Activated CD8-positive, alpha-beta T cell treated with anti-CD3 and anti-CD28 coated beads for 36 hours (primary cell): ENCODE data around the gene TNS3. TPM values are rescaled to one million over a fixed set of nuclear protein-coding genes. Genes with fewer than 3 reads are reported as not detected.

Source experiments
- ATAC-seq: fragments of 200-7000 bp; cut with Tn5 transposase; one replicate; pipeline ENCODE4 v1.10.0; 2021; ENCODE audit warnings: mild to moderate bottlenecking, moderate library complexity
- CTCF ChIA-PET: fragments of 350-600 bp; sonication (Branson Sonifier 250); formaldehyde crosslinking; loops from one replicate; lab custom pipeline; 2021; ENCODE audit warnings: antibody characterized with exemption; lab: Charles Lee
- POLR2A ChIA-PET: fragments of 350-600 bp; sonication (Branson Sonifier 250); formaldehyde crosslinking; loops from one replicate; lab custom pipeline; 2021; ENCODE audit warnings: antibody characterized with exemption; lab: Charles Lee
- DNase-seq: peaks from one replicate; pipeline ENCODE4 v3.0.0-alpha.2; 2020
- H3K27ac Mint-ChIP-seq: one replicate; pipeline ENCODE4 v1.8.0; 2021; ENCODE audit warnings: mild to moderate bottlenecking, mixed read lengths
- H3K27me3 Mint-ChIP-seq: one replicate; pipeline ENCODE4 v1.8.0; 2021; ENCODE audit warnings: mixed read lengths
- H3K36me3 Mint-ChIP-seq: one replicate; pipeline ENCODE4 v1.8.0; 2021; ENCODE audit warnings: low read depth, mixed read lengths
- H3K4me1 Mint-ChIP-seq: one replicate; pipeline ENCODE4 v1.8.0; 2021; ENCODE audit warnings: low read depth, mixed read lengths
- H3K4me3 Mint-ChIP-seq: one replicate; pipeline ENCODE4 v1.8.0; 2021; ENCODE audit warnings: mild to moderate bottlenecking, moderate library complexity, mixed read lengths
- H3K9me3 Mint-ChIP-seq: one replicate; pipeline ENCODE4 v1.8.0; 2021; ENCODE audit warnings: mixed read lengths
- CTCF ChIP-seq: fragments of 200-600 bp; IDR thresholded peaks from one replicate; pipeline ENCODE4 v1.8.0; 2022; ENCODE audit warnings: antibody characterized with exemption, mild to moderate bottlenecking
- intact Hi-C: fragments of 100-400 bp; cut with micrococcal nuclease; formaldehyde crosslinking; loops from one replicate; pipeline ENCODE4 v1.10.0; 2022
- total RNA-seq, 2 experiments: library from RNA; stranded (reverse); gene quantifications; one replicate each; pipeline ENCODE4 v1.2.3, GENCODE V29; 2021

TNS3 gene
- total RNA-seq, 2 experiments from 2014 or later: 0.04 to 0.16 TPM

- POLR2A ChIA-PET: no interaction called here
These were observed 5.0 kb downstream of the TNS3 start for GRCh38 chr7:47576866-47577306.

GRCh38 chr7:47576031-47576865 is 5.7 kb downstream of the TNS3 start:
- peaks cover 6% of the 10 kb centered on the region for H3K4me1 Mint-ChIP-seq
- ATAC-seq (no peak), DNase-seq (no peak)
- intact Hi-C loops: no loop called here
- ChIA-PET POLR2A (no interaction called here), CTCF (no interaction called here)
- H3K27me3 Mint-ChIP-seq: peaks cover 10% of the 10 kb centered on the region
- H3K36me3 Mint-ChIP-seq: no peaks in the 10 kb centered on the region
- no peaks in the 10 kb centered on the region for H3K9me3 Mint-ChIP-seq
- H3K27ac Mint-ChIP-seq: no peak overlapping the region
- H3K4me3 Mint-ChIP-seq: no peak overlapping the region
- no peak for TF ChIP-seq CTCF

More at GRCh38 chr7:47576866-47577306, 5.0 kb downstream of the TNS3 start:
- no peaks in the 10 kb centered on the region for H3K36me3 Mint-ChIP-seq
- no peak overlapping the region for H3K27ac Mint-ChIP-seq
- CTCF ChIA-PET: no interaction called here
- TF ChIP-seq CTCF: no peak
- DNase-seq (no peak), ATAC-seq (no peak)
- intact Hi-C loops: no loop called here
- peaks cover 5% of the 10 kb centered on the region for H3K4me1 Mint-ChIP-seq
- H3K27me3 Mint-ChIP-seq: peaks cover 10% of the 10 kb centered on the region
- no peaks in the 10 kb centered on the region for H3K9me3 Mint-ChIP-seq
- H3K4me3 Mint-ChIP-seq: no peak overlapping the region

- no peak for DNase-seq
- ChIA-PET CTCF (no interaction called here), POLR2A (no interaction called here)
- Mint-ChIP-seq H3K27me3 (peaks cover 2% of the 10 kb centered on the region), H3K27ac (no peak overlapping the region), H3K4me3 (no peak overlapping the region), H3K9me3 (no peaks in the 10 kb centered on the region), H3K36me3 (no peaks in the 10 kb centered on the region), H3K4me1 (peaks cover 7% of the 10 kb centered on the region)
- intact Hi-C loops: no loop called here
- no peak for TF ChIP-seq CTCF
- no peak for ATAC-seq
These were observed 7.2 kb downstream of the TNS3 start for GRCh38 chr7:47574482-47575329.

- H3K36me3 Mint-ChIP-seq: no peaks in the 10 kb centered on the region
- ChIA-PET POLR2A (no interaction called here), CTCF (no interaction called here)
- H3K4me1 Mint-ChIP-seq: peaks cover 7% of the 10 kb centered on the region
- H3K4me3 Mint-ChIP-seq: no peak overlapping the region
- ATAC-seq (no peak), DNase-seq (no peak)
- H3K9me3 Mint-ChIP-seq: no peaks in the 10 kb centered on the region
- no peak overlapping the region for H3K27ac Mint-ChIP-seq
- no peak for TF ChIP-seq CTCF
- intact Hi-C loops: no loop called here
- H3K27me3 Mint-ChIP-seq: peaks cover 2% of the 10 kb centered on the region
These were observed 8.0 kb downstream of the TNS3 start for GRCh38 chr7:47573758-47574481.
